ENCODE measurements around the gene SLC38A11.

- no peak for TF ChIP-seq EZH2 (IDR thresholded peaks at IDR 0.05; ENCODE audit: low read depth)
- TF ChIP-seq, protein P1, sequence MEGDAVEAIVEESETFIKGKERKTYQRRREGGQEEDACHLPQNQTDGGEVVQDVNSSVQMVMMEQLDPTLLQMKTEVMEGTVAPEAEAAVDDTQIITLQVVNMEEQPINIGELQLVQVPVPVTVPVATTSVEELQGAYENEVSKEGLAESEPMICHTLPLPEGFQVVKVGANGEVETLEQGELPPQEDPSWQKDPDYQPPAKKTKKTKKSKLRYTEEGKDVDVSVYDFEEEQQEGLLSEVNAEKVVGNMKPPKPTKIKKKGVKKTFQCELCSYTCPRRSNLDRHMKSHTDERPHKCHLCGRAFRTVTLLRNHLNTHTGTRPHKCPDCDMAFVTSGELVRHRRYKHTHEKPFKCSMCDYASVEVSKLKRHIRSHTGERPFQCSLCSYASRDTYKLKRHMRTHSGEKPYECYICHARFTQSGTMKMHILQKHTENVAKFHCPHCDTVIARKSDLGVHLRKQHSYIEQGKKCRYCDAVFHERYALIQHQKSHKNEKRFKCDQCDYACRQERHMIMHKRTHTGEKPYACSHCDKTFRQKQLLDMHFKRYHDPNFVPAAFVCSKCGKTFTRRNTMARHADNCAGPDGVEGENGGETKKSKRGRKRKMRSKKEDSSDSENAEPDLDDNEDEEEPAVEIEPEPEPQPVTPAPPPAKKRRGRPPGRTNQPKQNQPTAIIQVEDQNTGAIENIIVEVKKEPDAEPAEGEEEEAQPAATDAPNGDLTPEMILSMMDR (conservative IDR thresholded peaks at IDR 0.05): no peak
These were observed 82.0 kb downstream of the SLC38A11 start for GRCh38 chr2:164873210-164873908.

Measured in PC-9 (cell line).